Pulmonary artery endothelial cell (primary cell): ENCODE data around the gene TMEM30A. TPM values are rescaled to one million over a fixed set of nuclear protein-coding genes. Genes with fewer than 3 reads are reported as not detected.
A peak's percentile ranks its signal among the peaks of the same experiment; 100 is the strongest.

ENCODE experiments used
- DNase-seq: peaks from one replicate; pipeline ENCODE4 v3.0.0-alpha.2; 2011; ENCODE audit warnings: low read depth, low spot score
- total RNA-seq: library from RNA; depleted of rRNA; stranded (reverse); fragments of >200 nt; gene quantifications from 2 replicates; pipeline ENCODE4 v1.2.3, GENCODE V29; 2014

The TMEM30A gene
- total RNA-seq, 1 donor from 2014 or later: 297 TPM

GRCh38 chr6:75263401-75263750, 21.2 kb downstream of the TMEM30A start:
- no peak for DNase-seq

GRCh38 chr6:75262716-75263400, 21.7 kb downstream of the TMEM30A start:
- DNase-seq: no peak

- DNase-seq: no peak
Measured at GRCh38 chr6:75261299-75261698, 23.3 kb downstream of the TMEM30A start.

- no peak for DNase-seq
Measured at GRCh38 chr6:75257343-75258087, 27.1 kb downstream of the TMEM30A start.

- no peak for DNase-seq
Measured at GRCh38 chr6:75250552-75250951, 34.0 kb downstream of the TMEM30A start.

- no peak for DNase-seq
Measured at GRCh38 chr6:75249837-75250236, 34.8 kb downstream of the TMEM30A start.

- no peak for DNase-seq
Measured at GRCh38 chr6:75246386-75246785, 38.2 kb downstream of the TMEM30A start.

- no peak for DNase-seq
Measured at GRCh38 chr6:75244063-75244584, 40.5 kb downstream of the TMEM30A start.

GRCh38 chr6:75243333-75244062, 41.1 kb downstream of the TMEM30A start, which contains the start of gene COX7A2:
Gene COX7A2, minus strand, starts transcription at chr6:75243801. Its CDS starts 67 bp downstream, at chr6:75243734.
- DNase-seq: peak; percentile 95

- no peak for DNase-seq
Measured at GRCh38 chr6:75236630-75237029, 48.0 kb downstream of the TMEM30A start.

GRCh38 chr6:75235271-75235670, 49.3 kb downstream of the TMEM30A start:
- no peak for DNase-seq

- DNase-seq: no peak
Measured at GRCh38 chr6:75234126-75234865, 50.3 kb downstream of the TMEM30A start.

- DNase-seq: no peak
Measured at GRCh38 chr6:75233092-75233615, 51.4 kb downstream of the TMEM30A start.

- DNase-seq: no peak
Measured at GRCh38 chr6:75230484-75231325, 53.9 kb downstream of the TMEM30A start.

GRCh38 chr6:75224303-75224926, 60.2 kb downstream of the TMEM30A start:
- DNase-seq: no peak

GRCh38 chr6:75223428-75223827, 61.2 kb downstream of the TMEM30A start:
- no peak for DNase-seq

- DNase-seq: no peak
Measured at GRCh38 chr6:75222261-75222660, 62.3 kb downstream of the TMEM30A start.

- DNase-seq: no peak
Measured at GRCh38 chr6:75221116-75221515, 63.5 kb downstream of the TMEM30A start.

- DNase-seq: no peak
Measured at GRCh38 chr6:75220357-75220756, 64.2 kb downstream of the TMEM30A start.

- no peak for DNase-seq
Measured at GRCh38 chr6:75219263-75219662, 65.3 kb downstream of the TMEM30A start.
